Liver (tissue), 9 donors: ENCODE measurements around the gene PDE4D. TPM values are rescaled to one million over a fixed set of nuclear protein-coding genes. Genes with fewer than 3 reads are reported as not detected.

ENCODE experiments used
- DNase-seq: peaks from one replicate; pipeline ENCODE4 v3.0.0-alpha.2; 2017; ENCODE audit warnings: low spot score
- H3K27ac ChIP-seq, 2 donors: one replicate each; pipeline ENCODE4 v1.7.0; 2013; ENCODE audit warnings: inconsistent platforms in 2 of 2, low read length in 2 of 2, control low read depth in 1 of 2, low read depth in 1 of 2, mild to moderate bottlenecking in 1 of 2
- H3K27me3 ChIP-seq, 4 donors: one replicate each; pipeline versions ENCODE4 v1.6.1 to v1.7.0; 2013; ENCODE audit warnings: low read length in 3 of 4, inconsistent platforms in 1 of 4, mild to moderate bottlenecking in 1 of 4, moderate library complexity in 1 of 4; ENCODE audit not compliant: control insufficient read depth in 4 of 4, insufficient read depth in 4 of 4
- H3K36me3 ChIP-seq, 4 donors: one replicate each; pipeline versions ENCODE4 v1.6.1 to v1.7.0; 2013; ENCODE audit warnings: low read length in 3 of 4, mild to moderate bottlenecking in 3 of 4, low read depth in 1 of 4, moderate library complexity in 1 of 4; ENCODE audit not compliant: control insufficient read depth in 4 of 4, insufficient read depth in 3 of 4
- H3K4me1 ChIP-seq, 4 donors: one replicate each; pipeline versions ENCODE4 v1.6.1 to v1.7.0; 2013; ENCODE audit warnings: low read length in 3 of 4, mild to moderate bottlenecking in 3 of 4, moderate library complexity in 1 of 4; ENCODE audit not compliant: control insufficient read depth in 4 of 4, insufficient read depth in 4 of 4
- H3K4me3 ChIP-seq, 3 donors: one replicate each; pipeline versions ENCODE4 v1.6.1 to v1.7.0; 2013; ENCODE audit warnings: low read length in 3 of 3, control low read depth in 1 of 3, low read depth in 1 of 3, mild to moderate bottlenecking in 1 of 3
- H3K9ac ChIP-seq, 2 donors: one replicate each; pipeline ENCODE4 v1.7.0; 2013; ENCODE audit warnings: low read length in 2 of 2, mild to moderate bottlenecking in 2 of 2, moderate library complexity in 2 of 2, control low read depth in 1 of 2, low read depth in 1 of 2
- H3K9me3 ChIP-seq, 4 donors: one replicate each; pipeline versions ENCODE4 v1.6.1 to v1.7.0; 2013; ENCODE audit warnings: low read length in 3 of 4; ENCODE audit not compliant: control insufficient read depth in 4 of 4
- EGR1 ChIP-seq, 2 donors: IDR thresholded peaks; 2 replicates each; pipeline ENCODE4 v1.6.1; 2016 to 2018; ENCODE audit warnings: antibody characterized with exemption in 2 of 2, low read depth in 2 of 2
- FOXA1 ChIP-seq: IDR thresholded peaks from 2 replicates; pipeline ENCODE4 v1.6.1; 2016; ENCODE audit warnings: antibody characterized with exemption
- FOXA2 ChIP-seq: IDR thresholded peaks from 2 replicates; pipeline ENCODE4 v1.6.1; 2016; ENCODE audit warnings: antibody characterized with exemption
- HNF4A ChIP-seq, 2 donors: conservative IDR thresholded peaks; 2 replicates each; pipeline ENCODE4 v1.6.1; 2016; ENCODE audit warnings: antibody characterized with exemption in 2 of 2, mild to moderate bottlenecking in 2 of 2
- HNF4G ChIP-seq: IDR thresholded peaks from 2 replicates; pipeline ENCODE4 v1.6.1; 2016; ENCODE audit warnings: antibody characterized with exemption
- NR2F2 ChIP-seq: IDR thresholded peaks from 2 replicates; pipeline ENCODE4 v1.6.1; 2016; ENCODE audit warnings: antibody characterized with exemption
- RAD21 ChIP-seq, 2 donors: IDR thresholded peaks; 2 replicates each; pipeline ENCODE4 v1.6.1; 2016; ENCODE audit warnings: antibody characterized with exemption in 2 of 2, mild to moderate bottlenecking in 2 of 2
- SP1 ChIP-seq: IDR thresholded peaks from 2 replicates; pipeline ENCODE4 v1.6.1; 2018; ENCODE audit warnings: antibody characterized with exemption, mild to moderate bottlenecking
- TAF1 ChIP-seq: conservative IDR thresholded peaks from 2 replicates; pipeline ENCODE4 v1.6.1; 2016; ENCODE audit warnings: antibody characterized with exemption, mild to moderate bottlenecking
- WGBS: extraction: QIAGEN DNeasy Blood & Tissue Kit; methylation state at CpG from one replicate; pipeline ENCODE4 v1.1.7; 2013; 5-methylcytosine and 5-hydroxymethylcytosine counted together
- polyA plus RNA-seq, 2 donors: library from polyadenylated mRNA; stranded (reverse) in 1 of 2; unstranded in 1 of 2; fragments of 200-250 nt in 1 of 2; fragments of >200 nt in 1 of 2; fragmentation: Nextera tagmentation in 1 of 2; extraction: Ambion mirVana in 1 of 2; gene quantifications; one replicate each; pipeline versions ENCODE4 v1.2.1 to v1.2.3, GENCODE V29; 2013 to 2015
- total RNA-seq, 2 donors: library from RNA; depleted of rRNA; stranded (reverse); fragments of >200 nt; gene quantifications; one replicate each; pipeline ENCODE4 v1.2.3, GENCODE V29; 2014
- TF ChIP-seq, protein P1 (sequence below): IDR thresholded peaks from 2 replicates; pipeline ENCODE4 v1.6.1; 2016; ENCODE audit warnings: antibody characterized with exemption
- TF ChIP-seq, protein P2 (sequence below): IDR thresholded peaks from 2 replicates; pipeline ENCODE4 v1.6.1; 2016; ENCODE audit warnings: antibody characterized with exemption
- TF ChIP-seq, protein P3 (sequence below): fragments of 150-350 bp; IDR thresholded peaks from 2 replicates; pipeline ENCODE4 v1.5.1; 2017; ENCODE audit warnings: improper control_type of control experiment, low read depth, low read length; ENCODE audit not compliant: missing input control
- TF ChIP-seq, protein P4 (sequence below): IDR thresholded peaks from 2 replicates; pipeline ENCODE4 v1.6.1; 2016; ENCODE audit warnings: antibody characterized with exemption
- donor health status: healthy.
- donor health status: healthy.
- donor health status: healthy.
- donor health status: healthy.
- donor health status: healthy.

The PDE4D gene
- total and polyA plus RNA-seq, 4 donors, result 0.67 to 11.9 (median 6.5) TPM

DNA sequence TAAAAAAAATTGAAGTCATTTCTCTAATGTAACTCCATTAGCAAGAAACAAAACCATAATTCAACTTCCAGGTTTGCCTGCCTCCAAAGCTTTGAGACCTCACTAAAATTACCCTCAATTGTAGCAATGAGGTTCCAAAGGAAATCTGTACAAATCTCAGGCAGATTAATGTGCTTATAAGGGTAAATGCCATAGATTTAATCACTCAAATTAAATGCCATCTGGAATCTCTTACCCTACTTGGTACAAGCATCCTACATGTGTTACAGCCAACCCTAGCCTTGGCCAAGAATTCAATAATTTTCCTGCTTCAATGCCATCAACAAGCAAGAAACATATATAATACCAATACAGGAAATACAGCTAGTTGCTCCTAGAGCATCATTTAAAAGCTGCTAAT is 857.8 kb downstream of the PDE4D start:
- TF ChIP-seq, protein P1, sequence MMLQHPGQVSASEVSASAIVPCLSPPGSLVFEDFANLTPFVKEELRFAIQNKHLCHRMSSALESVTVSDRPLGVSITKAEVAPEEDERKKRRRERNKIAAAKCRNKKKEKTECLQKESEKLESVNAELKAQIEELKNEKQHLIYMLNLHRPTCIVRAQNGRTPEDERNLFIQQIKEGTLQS, result no peak
- TF ChIP-seq, protein P2, sequence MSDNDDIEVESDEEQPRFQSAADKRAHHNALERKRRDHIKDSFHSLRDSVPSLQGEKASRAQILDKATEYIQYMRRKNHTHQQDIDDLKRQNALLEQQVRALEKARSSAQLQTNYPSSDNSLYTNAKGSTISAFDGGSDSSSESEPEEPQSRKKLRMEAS, result no peak
- TF ChIP-seq NR2F2 (no peak), HNF4G (no peak), EGR1 (IDR thresholded peaks at IDR 0.05; ENCODE audit: low read depth in 2 of 2) (no peak)
- TF ChIP-seq, protein P3, sequence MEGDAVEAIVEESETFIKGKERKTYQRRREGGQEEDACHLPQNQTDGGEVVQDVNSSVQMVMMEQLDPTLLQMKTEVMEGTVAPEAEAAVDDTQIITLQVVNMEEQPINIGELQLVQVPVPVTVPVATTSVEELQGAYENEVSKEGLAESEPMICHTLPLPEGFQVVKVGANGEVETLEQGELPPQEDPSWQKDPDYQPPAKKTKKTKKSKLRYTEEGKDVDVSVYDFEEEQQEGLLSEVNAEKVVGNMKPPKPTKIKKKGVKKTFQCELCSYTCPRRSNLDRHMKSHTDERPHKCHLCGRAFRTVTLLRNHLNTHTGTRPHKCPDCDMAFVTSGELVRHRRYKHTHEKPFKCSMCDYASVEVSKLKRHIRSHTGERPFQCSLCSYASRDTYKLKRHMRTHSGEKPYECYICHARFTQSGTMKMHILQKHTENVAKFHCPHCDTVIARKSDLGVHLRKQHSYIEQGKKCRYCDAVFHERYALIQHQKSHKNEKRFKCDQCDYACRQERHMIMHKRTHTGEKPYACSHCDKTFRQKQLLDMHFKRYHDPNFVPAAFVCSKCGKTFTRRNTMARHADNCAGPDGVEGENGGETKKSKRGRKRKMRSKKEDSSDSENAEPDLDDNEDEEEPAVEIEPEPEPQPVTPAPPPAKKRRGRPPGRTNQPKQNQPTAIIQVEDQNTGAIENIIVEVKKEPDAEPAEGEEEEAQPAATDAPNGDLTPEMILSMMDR, result no peak
- H3K27me3 ChIP-seq, result no peaks in the 10 kb centered on the region
- H3K4me3 ChIP-seq, result no peak overlapping the region
- H3K9ac ChIP-seq, result no peak overlapping the region
- no peak overlapping the region for H3K27ac ChIP-seq
- no peak for DNase-seq
- H3K36me3 ChIP-seq, result no peaks in the 10 kb centered on the region
- peaks cover 4 to 22% (median 11%) of the 10 kb centered on the region in 4 donors for H3K4me1 ChIP-seq
- H3K9me3 ChIP-seq, result no peaks in the 10 kb centered on the region

DNA sequence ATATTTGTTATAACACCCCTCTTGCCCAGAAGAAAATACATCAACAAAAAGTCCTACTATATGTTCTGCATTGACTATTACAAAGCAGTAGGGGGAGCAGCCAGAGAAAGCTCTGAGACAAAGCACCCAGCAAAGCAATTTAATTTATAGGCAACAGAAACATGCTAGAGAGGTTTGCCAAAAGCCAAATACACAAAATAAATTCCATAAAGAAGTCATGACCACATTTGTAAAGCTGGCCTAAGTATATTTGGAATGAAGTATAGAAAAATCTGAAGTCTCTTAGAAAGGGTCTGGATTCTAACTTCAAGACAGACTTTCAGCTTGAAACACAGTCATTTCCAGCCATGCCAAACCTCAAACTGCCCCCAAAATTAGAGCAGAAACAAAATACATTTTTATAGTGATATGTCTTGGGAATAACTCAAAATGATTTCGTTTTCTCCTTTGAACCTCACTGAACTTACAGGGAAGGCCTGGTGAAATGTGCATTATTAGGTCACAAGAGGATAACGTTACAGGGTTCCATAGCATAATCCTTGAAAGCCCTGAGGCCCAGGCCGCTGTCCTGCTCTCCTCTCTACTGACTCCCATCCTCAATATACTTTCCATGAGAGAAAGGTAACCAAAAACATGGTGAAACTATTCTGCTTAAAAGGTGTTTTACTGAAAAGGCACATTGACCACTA is 858.9 kb downstream of the PDE4D start:
- Histone ChIP-seq H3K27ac (no peak overlapping the region), H3K36me3 (no peaks in the 10 kb centered on the region), H3K4me1 (peaks cover 1 to 12% (median 5%) of the 10 kb centered on the region in 4 donors), H3K4me3 (no peak overlapping the region), H3K9ac (no peak overlapping the region), H3K27me3 (no peaks in the 10 kb centered on the region), H3K9me3 (no peaks in the 10 kb centered on the region)
- TF ChIP-seq SP1 (no peak), FOXA2 (no peak), RAD21 (IDR thresholded peaks at IDR 0.05) (peak; percentile 51 to 70), HNF4A (conservative IDR thresholded peaks at IDR 0.05) (no peak), EGR1 (IDR thresholded peaks at IDR 0.05; ENCODE audit: low read depth in 2 of 2) (no peak), FOXA1 (no peak), TAF1 (no peak), NR2F2 (no peak)
- TF ChIP-seq, protein P4, sequence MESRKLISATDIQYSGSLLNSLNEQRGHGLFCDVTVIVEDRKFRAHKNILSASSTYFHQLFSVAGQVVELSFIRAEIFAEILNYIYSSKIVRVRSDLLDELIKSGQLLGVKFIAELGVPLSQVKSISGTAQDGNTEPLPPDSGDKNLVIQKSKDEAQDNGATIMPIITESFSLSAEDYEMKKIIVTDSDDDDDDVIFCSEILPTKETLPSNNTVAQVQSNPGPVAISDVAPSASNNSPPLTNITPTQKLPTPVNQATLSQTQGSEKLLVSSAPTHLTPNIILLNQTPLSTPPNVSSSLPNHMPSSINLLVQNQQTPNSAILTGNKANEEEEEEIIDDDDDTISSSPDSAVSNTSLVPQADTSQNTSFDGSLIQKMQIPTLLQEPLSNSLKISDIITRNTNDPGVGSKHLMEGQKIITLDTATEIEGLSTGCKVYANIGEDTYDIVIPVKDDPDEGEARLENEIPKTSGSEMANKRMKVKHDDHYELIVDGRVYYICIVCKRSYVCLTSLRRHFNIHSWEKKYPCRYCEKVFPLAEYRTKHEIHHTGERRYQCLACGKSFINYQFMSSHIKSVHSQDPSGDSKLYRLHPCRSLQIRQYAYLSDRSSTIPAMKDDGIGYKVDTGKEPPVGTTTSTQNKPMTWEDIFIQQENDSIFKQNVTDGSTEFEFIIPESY, result no peak
- TF ChIP-seq, protein P2, result no peak
- TF ChIP-seq, protein P1, result no peak
- TF ChIP-seq, protein P3, result peak; percentile 35
- 80% methylated on average over 3 of the region's 3 CpGs for WGBS
- DNase-seq, result no peak
